Umbilical cord (tissue), 2 donors: ENCODE measurements around the gene SLC27A1. TPM values are rescaled to one million over a fixed set of nuclear protein-coding genes. Genes with fewer than 3 reads are reported as not detected.
"Not testable (repeated sequence)": the region's sequence is repeated elsewhere in the genome, so short reads cannot be mapped to it uniquely, and the experiment has no call there.

Source experiments
- DNase-seq: peaks from one replicate; pipeline ENCODE4 v3.0.0-alpha.2; 2015; ENCODE audit warnings: low spot score
- total RNA-seq: library from RNA; depleted of rRNA; stranded (reverse); fragments of >200 nt; gene quantifications from one replicate; pipeline ENCODE4 v1.2.3, GENCODE V29; 2014; ENCODE audit warnings: low replicate concordance; ENCODE audit not compliant: insufficient read depth

The SLC27A1 gene
- total RNA-seq, 1 donor from 2014 or later = 15.4 TPM

- no peak for DNase-seq
Observed at GRCh38 chr19:17456127-17456526, 14.2 kb upstream of the SLC27A1 start.

GRCh38 chr19:17457616-17458015, 12.7 kb upstream of the SLC27A1 start:
- DNase-seq = no peak

- no peak for DNase-seq
Observed at GRCh38 chr19:17458970-17459369, 11.4 kb upstream of the SLC27A1 start.

DNA sequence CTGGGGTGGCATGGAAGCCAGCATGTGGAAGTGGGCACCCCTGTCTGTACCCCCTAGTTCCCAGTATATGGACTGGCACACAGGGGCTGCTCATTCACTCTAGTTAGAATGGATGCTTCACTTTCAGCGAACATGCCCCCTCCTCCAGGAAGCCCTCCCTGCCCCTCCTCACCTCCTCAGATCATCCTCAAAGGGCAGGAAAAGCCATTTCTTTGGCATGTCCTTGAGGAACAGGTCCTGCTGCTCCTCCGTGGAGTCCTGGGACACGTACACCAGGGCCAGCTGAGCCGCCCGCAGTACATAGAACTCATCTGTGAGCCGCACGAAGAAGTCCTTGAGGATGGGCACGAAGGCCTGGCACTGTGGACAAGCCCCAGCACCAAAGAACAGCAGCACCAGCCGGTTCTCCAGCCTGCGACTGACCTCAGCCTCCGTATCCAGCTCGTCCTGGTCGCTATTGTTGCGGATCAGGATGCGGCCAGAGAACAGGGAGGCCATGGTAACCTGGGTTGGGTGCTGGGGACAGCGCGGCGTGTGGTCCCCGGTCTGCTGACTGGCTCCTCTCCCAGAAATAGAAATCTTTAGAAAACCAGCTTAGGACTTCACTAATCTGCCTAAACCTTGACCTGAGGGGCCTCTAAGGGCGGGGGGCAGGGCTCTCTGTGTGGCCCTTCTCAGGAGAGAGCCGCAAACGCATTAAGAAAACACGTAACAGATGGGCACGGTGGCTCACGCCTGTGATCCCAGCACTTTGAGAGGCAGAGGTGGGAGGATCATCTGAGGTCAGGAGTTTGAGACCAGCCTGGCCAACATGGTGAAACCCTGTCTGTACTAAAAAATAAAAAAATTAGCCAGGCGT, 9.7 kb upstream of the SLC27A1 start, which contains the start of gene NXNL1:
NXNL1 (minus strand) TSS at position 555 of the 859 bp plus-strand sequence; CDS start at position 498, 57 bp downstream.
- DNase-seq = no peak

DNA sequence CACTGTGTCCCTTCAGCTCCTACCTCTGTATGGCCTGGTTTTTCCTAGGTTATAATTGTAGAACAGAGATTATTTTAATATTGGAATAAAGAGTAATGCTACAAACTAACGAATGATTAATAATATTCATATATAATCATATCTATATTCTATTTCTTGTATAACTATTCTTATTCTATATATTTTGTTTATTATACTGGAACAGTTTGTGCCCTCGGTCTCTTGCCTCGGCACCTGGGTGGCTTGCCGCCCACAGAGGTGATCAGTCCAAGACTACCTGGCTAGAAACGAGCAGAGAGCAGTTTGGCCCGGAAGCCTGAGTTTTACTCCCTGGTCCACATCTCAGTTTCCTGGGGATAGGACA, 3.9 kb upstream of the SLC27A1 start:
- no peak for DNase-seq

DNA sequence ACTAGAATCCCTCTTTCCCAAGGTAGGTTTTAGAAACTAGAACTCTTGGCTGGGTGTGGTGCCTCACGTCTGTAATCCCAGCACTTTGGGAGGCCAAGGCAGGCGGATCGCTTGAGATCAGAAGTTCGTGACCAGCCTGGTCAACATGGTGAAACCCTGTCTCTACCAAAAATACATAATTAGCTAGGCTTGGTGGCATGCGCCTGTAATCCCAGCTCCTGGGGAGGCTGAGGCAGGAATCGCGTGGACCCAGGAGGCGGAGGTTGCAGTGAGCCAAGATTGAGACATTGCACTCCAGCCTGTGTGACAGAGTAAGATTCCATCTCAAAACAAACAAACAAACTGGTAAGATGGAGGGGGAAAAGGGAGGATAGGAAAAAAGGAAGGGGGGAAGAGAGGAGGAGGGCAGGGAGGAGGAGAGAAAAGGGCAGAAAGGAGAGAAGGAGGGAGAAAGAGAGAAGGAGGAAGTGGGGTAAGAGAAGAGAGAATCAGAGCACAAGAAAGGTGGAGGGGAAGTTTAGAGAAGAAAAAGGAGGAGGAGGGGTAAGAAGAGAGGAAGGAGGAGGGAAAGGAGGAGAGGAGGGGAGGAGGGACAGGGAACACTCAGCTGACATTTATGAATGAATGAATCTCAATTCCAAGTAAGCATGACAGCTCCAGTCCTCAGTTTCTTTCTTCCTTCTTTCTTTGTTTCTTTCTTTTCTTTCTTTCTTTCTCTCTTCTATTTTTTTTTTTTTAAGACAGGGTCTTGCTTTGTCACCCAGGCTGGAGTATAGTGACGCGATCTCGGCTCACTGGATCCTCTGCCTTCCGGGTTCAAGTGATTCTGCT, 2.6 kb upstream of the SLC27A1 start:
- DNase-seq = no peak

GRCh38 chr19:17468302-17469091, 1.8 kb upstream of the SLC27A1 start:
- no peak for DNase-seq

GRCh38 chr19:17469092-17469480, 1.2 kb upstream of the SLC27A1 start:
- no peak for DNase-seq

- DNase-seq = peak; percentile 97
Observed at GRCh38 chr19:17469481-17470067, 750 bp upstream of the SLC27A1 start.

DNA sequence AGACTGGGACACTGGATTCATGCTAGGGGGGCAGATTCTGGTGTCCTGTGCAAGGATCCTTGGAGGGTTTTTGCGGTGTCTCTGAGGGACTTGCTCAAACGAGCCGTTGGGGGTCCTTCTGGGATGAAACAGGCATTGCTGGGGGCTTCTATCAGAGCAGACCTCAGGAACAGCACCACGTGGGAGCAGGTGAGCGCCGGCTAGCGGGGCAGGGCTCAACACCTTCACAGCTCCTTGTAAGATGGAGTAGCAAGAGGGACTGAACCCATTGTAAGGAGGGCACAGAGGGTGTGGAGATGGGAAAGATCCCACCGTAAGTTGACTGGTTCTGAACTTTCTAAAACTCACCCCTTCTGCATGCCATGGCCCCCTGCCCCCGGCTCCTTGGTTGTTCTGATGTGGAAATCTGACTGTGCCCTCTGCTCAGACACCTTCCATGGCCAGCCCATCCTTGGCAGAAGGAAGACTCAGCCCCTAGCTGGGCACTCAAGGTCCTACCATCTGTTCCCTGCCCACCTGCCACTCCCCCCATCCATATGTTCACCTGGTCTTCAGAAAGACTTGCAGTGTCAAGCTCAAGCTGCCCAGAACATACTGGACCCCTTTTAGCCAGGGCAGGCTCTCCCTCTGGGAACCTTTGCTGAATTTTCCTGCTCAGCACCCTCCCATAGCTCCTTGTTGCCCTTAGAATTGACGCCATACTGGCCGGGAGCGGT, 1.2 kb downstream of the SLC27A1 start:
- DNase-seq = no peak

GRCh38 chr19:17473041-17473440, 2.7 kb downstream of the SLC27A1 start:
- no peak for DNase-seq

- DNase-seq = not testable (repeated sequence)
Observed at GRCh38 chr19:17475011-17475540, 4.8 kb downstream of the SLC27A1 start.

DNA sequence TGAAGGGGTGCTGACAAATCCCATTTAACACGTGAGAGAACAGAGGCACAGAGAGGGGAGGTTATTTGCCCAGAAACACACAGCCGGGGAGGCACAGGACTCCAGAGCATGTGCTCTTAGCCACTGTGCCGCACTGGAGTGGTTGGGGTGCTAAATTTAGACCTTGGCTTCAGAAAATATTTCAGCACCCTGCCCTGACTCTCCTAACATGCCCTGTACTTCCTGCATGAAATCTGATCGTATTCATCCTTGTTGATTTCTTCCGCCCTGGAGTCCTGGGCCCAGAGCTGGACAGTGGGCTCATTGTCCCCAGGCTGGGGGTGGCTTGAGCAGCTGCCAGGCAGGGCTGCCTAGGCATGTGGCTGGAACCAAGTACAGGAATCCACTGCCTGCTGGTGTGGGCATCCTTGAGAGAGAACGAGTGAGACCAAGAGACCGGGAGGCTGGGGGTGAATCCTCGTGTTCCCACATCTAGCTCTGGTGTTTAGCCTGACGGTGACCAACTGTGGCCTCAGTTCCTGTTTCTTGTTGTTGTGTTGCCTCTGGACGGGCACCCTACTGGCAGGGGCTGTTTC, 5.3 kb downstream of the SLC27A1 start:
- DNase-seq = no peak

GRCh38 chr19:17479325-17479791, 9.0 kb downstream of the SLC27A1 start:
- DNase-seq = no peak

DNA sequence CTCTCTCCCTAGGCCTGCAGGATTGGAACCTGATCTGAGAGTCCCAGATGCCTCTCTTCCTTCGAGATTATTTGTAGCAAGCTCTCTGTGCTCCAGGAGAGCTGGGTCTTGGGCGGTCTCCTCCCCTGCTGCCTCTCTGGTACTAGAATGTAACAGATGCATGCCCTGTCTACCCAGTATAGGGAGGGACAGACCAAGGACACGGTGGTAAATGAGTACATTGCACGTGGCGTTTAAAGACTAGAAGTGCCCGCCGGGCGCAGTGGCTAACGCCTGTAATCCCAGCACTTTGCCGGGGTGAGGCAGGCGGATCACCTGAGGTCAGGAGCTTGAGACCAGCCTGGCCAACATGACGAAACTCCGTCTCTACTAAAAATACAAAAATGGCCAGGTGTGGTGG, 11.7 kb downstream of the SLC27A1 start:
- DNase-seq = no peak

GRCh38 chr19:17482877-17483604, 12.7 kb downstream of the SLC27A1 start:
- no peak for DNase-seq

- DNase-seq = no peak
Observed at GRCh38 chr19:17483605-17484002, 13.3 kb downstream of the SLC27A1 start.

GRCh38 chr19:17484520-17485185, 14.3 kb downstream of the SLC27A1 start:
- DNase-seq = no peak
